ENCODE measurements around the gene CACNB2.

Gene CACNB2

DNA sequence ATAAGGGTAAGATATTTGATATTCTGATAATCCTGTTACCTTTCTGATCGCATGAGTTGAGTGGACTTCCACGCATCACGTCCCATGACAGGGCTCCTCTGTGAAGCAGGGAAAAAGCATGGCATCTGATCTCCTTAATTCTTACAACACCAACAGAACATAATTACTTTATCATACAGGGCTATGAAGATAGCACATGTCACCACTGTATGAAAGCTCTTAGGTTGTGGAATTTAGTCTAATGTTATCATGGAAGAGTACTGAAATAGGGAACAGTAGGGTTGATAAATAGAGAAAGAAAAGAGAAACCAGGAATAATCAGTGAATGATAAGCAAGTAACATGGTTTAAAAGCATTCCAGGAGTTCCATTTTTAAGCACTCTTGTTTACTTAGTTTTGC, 212.0 kb downstream of the CACNB2 start:
- no peak for DNase-seq

DNA sequence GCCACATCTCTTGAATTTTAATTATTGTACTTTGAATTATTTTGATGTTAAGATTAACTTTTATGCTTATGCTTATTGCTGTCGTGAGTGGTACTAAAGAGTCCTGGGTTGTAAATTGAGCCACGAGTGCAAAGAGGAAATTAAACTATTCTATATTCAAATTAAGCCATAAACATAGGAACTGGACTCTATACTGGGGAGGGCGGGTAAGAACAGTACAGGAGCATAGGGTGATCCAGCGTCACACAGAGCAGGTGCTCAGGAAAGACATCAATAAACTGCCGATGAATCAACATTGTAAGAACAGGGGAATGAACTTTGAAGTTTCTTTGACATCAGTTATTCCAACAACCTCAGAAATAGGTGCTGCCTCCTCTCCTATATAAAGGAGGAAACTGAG, 219.6 kb downstream of the CACNB2 start:
- DNase-seq, result no peak

DNA sequence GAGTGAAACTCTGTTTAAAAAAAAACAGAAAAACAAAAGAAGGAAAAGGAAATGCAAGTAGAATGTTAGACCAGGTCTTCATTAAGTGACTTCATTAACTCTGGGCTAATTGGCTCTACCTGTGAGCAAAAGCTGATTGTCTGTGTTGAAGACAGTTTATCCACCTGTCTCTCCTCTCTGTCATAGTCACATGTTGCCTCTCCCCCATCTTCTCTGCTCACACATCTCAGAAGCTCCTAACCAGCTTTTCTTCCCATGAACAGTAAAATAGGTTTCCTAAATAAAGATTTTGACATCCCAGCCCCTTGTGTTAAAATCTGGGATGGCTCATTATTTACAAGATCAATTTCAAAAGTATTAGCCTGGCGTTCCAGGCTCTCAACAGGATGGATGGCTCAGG, 222.7 kb downstream of the CACNB2 start:
- DNase-seq, result no peak

DNA sequence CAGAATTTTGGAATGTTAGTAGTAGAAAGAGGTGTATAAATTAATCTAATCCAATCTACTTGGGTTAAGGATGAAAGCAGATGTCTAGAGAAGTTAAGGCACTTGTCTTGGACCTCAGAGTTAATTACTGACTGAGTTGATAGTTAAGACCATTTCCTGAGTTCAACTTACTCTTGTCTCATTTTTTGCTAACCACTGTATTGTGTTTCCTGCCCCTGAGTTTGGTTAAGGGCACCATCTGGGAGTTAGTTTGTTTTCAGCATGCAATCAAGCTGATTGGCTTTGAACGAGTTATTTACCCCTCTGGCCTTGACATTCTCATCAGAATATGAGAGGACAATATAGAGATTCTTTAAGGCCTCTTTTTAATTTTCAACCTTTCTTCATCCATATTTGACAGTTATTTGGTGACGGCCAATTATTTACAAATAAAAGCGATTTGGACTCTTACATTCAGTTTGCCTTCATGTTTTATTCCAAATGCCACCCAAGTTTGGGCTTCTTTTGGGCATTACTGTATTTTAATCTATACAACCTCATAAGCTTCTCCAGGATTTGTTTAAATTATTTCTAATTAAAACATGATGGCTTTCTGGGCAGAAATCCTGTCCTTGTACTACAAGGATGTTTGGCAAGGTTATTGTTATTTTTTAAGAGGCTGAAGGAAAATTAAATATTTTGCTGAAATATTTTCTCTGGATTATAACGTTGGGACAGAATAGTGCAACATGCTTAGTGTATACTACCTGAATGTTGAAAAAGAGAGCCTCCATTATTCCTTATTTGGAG, 225.0 kb downstream of the CACNB2 start:
- no peak for DNase-seq

DNA sequence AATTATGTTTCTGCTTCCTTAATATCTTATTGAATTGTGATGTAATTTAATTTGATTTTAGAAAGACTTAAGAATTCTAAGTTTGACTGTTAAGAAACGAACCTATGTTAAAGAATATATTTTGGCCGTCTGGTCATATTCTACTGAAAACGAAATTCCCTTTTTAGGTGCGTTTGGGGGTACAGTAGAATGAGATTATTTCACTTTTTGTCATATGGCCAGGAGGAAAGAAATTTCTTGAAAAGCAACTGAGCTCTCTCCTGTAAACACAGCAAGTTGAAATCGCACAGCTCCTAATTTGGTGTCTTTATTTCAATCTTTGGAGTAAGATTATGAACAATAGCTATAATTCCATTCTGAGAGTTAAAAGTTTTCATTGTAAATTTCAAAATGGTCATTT, 227.6 kb downstream of the CACNB2 start:
- DNase-seq, result no peak

DNA sequence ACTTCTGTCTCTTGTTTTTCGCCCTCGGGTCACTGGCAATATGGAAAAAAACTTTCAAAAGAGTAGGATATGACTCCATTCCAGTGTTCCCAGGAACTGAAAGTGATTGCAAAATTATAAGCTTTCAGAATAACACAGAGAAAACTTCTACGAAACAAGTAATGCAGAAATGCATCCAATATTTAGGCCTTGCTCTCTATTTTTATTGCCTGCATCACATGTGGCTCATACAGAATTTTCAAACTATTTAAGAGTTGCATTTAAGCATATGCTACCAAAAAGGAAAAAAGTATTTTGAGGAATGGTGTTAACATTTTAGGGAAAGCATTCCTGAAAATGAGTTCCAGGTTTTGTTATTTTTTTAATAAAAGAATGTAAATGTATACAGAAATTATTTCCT, 228.0 kb downstream of the CACNB2 start:
- DNase-seq, result no peak

DNA sequence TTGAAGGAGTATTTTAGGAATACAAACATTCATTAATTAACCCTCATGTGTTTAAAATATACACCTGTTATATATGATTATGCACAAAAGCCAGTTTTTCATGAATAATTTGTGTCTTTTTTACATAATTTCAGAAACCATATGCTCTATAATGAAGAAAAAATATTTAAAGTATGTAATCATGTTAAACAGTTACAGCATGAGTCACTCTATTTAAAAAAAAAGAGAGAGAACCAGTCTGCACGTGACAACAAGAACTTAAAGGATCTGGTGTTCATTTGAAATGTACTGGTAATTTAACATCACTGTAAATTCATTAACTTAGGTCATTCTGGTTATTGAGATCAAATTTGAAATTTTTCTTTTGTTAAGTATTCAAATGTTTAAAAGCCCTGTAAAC, 228.5 kb downstream of the CACNB2 start:
- no peak for DNase-seq

DNA sequence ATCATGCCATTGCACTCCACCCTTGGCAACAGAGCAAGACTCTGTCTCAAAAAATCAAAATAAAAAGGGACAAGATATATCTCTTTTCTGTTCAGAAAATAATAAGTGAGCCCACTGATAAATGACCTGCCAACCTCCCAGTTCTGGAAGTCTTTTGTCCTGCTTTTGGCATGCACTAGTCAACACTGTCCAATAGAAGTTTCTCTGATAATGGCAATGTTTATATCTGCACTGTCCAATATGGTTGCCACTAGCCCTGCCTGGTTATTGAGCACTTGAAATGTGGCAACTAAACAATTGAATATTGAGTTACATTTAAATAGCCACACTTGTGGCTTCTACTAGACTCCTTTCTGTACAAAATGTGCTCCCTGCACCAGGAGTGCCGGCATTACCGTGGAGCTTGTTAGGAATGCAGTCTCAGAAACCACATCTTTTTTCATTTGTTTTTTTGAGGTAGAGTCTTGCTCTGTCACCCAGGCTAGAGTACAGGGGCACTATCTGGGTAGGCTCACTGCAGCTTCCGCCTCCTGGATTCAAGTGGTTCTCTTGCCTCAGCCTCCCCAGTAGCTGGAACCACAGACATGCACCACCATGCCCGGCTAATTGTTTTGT, 229.7 kb downstream of the CACNB2 start:
- no peak for DNase-seq

DNA sequence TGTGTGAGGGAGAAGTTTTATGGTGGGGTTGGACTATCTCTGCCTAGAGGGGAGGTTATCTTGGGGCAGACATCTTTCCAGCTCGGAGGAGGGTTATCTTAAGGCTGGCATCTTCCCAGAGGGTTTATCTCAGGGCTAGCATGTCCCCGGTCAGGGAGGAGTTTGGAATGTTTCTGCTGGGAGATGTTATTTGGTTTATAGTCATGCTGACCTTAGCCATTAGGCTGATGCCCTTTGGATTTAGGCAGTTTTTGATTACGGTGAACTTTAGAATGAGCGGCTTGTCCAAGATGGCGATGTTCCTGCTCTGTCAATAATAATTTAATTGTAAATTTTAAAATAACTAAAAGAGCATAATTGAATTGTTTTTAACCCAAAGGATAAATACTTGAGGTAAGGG, 236.4 kb downstream of the CACNB2 start:
- DNase-seq, result no peak

DNA sequence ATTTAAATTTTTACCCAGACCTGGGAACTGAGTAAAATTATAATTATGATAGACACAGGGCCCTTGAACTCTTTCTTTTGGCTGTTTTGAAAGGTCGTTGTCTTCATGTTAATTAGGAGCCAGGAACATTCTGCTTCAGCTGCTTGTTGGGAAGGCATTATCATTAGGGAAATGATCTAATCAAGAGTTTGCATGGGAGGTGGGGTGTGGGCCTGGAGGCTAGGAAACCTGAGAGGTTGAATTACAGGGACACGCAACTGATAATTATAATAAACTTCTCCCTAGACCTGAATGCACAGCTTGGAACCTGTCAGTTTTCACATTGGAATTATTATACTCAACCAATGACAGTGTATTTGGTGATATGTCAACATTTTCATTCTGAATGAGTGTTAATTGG, 237.7 kb downstream of the CACNB2 start:
- peak; percentile 64 for DNase-seq

DNA sequence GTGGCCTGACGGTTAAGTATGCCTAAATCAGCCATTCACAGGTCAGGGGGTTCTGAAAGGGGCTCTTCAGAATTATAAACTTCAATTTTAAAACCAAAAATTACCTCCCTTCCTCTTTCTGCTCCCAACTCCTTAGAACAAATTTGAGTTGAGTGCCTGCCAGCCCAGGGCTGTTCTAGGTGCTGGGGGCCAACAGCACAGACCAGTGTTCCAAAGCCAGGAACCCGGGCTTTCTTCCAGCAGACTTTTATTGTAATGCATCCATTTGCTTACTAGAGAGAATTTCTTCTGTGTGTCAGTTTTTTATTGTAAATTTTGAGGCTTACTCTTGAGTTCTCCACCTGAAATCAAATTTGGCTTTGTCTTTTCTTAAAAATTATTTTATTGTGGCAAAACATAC, 238.5 kb downstream of the CACNB2 start:
- no peak for DNase-seq

DNA sequence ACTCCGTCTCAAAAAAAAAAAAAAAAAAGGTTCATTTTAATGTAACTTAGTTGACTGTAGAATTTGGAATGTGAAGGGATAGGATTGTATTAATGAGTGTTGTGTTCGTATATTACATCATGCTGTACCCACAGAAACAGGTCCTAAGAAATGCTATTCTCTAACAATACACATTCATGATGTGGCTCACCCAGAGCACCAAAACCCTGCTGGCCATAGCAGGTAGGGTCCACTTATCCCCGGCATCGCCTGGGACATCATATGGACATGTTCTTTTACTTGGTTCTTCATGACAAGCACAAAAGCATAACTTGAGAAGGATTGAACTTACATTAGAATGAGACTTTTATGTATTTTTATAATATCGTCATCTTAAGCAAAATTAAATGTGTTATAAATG, 241.5 kb downstream of the CACNB2 start:
- DNase-seq, result no peak

DNA sequence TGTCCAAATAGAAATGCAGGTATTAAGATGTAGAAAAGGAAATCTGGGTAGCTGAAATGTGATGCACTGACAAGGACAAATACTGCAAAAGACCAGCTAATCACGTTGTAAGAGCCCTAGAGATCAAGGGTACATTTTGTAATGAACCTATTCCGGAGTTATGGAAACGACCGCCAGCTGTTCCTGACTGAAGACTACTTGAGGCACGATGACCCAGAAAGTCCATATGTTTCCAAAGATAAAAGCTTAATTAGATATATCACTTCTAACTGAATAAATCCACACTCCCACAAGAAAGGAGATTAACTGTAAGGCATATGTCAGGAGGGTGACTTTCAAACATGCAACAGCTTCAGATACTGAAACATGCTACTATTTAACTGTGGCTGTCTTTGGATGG, 257.7 kb downstream of the CACNB2 start:
- DNase-seq, result no peak

DNA sequence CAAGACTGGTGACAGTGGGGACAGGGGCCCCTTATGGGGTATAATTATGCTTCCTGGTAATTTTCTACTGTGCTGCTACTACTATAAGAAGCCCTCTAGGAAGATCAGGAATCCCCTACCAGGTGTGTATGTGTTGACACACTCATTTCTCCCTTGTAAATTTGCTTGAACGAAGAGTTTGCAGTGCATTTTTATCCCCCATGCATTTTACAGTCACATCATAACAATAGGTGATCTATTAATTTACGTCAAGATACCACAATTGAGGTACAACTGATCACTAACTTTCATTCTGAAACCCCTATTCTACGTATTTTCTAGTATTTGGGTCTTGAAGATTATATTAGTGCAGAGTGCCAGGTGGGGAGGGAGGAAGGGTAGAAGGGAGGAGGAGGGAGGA, 258.9 kb downstream of the CACNB2 start:
- no peak for DNase-seq

DNA sequence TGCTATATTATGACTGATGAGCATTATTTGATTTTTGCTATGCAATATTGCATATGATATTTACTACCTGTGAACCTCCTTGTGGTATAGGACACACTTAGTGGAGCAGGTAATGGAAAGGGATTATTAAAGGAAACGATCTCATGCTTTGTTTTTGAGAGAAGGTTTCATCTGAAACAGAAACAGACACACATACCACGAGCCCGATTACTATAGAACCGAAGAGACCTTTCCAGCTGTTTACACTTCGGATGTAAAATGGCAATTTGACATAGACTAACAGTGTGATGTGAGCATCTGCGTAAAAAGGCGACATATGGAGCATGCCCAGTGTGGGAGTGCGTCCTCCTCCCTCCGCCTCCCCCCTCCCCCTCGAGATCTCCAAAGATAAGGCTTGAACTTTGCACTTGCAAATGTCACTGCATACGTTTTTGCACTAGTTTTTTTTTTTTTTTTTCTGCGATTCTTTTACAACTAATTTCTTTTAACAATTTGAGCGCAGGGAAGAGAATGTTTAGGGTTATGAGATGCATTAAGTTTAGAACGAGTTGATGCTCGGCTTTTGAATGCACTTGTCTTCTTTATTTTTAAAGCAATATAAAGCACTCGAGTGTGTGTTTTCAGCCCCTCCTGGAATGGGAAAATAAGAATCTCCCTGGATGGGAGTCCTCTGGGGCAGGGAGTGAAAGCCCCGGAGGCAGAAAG, 260.1 kb downstream of the CACNB2 start:
- no peak for DNase-seq

DNA sequence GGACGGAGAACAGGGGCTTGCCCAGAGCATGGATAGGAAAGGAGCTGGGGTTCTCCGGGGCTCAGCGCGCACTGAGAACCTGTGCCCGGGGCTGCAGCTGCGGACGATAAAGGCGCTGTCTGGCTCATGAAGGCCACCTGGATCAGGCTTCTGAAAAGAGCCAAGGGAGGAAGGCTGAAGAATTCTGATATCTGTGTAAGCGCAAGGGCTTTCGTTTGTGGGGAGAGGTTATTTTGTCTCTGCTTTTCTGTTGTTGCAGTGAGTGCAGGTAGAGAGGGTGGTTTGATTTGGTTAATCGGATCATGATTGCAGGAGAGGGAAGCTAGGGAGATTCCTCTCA, 260.7 kb downstream of the CACNB2 start:
- DNase-seq, result no peak

DNA sequence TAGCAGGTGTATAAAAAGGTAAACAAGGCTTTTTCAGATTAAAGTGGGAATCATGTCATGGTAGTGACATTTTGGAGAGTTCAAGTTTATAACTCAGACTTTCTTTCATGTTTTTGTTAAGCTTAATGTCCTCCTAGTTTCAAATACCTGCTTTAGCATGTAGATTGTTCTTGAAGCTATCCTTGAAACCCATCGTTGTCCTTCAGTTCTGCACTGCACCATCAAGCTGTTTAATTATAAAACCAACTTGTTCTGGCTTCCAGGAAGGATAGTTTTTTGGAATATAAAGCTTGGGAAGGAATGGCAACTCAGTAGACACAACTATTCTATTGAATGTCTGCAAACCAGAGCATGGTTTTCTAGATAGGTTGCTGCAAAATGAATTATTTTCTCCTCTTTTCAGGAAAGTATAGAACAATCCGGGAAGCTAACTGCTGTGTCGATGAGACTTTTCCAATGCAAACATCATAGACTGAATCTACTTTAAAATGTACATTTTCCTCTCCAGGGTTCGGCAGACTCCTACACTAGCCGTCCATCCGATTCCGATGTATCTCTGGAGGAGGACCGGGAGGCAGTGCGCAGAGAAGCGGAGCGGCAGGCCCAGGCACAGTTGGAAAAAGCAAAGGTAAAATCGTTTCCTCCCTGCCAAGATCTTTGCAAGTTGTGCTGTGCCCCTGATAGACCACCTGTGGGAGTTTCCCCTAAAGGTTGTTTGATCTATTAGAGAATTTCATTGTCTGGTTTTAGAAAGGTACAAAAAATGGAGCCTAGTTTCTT, 261.4 kb downstream of the CACNB2 start:
- DNase-seq, result no peak

DNA sequence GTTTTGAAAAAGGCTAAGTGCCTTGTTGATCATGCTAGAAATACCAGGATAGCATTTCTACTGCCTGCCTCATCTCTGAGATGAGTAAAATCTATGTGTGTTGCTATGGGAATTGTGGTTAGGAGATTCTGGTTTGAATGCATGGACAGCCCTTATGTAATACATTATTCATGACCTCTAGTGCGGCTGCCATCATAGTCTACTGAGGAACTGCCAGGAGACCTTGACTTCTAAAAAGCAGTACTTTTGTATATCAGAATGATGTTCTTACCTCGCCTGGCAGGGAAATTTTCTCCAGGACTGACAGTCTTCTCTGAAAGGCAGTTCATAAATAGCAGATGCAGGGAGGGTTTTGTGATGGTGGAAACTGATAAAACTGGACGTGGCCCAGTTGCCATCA, 262.6 kb downstream of the CACNB2 start:
- no peak for DNase-seq

DNA sequence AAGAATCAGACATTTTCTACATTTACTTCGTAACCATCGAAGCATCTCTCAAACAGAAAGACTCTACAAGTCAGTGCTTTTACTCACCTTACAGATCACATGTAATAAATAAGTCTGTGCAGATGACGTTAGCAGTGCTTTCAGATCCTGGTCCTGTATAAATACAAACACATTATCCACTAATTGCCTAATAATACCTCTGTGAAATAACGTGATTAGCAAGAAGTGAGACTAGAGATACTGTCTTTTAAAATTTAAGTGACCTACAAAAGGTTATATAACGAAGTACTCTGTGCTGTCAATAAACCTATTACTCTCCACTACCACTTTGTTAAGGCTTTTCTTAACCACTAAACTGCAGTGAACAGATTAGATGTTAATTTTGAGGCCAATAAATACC, 264.3 kb downstream of the CACNB2 start:
- DNase-seq, result no peak

DNA sequence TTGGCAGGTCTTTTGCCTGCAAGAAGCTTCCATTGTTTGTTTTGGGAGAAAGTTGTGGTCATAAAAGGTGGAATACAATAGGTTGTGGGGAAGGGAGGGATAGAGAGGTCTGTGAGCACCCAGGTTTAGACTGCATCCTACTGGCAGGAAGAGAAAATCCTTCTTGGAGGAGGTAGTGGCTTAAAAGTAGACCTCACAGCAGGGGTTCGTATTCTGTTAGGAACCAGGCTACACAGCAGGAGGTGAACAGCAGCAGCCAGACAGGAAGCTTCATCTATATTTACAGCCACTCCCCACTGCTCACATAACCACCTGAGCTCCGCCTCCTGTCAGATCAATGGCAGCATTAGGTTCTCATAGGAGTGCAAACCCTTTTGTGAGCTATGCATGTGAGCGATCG, 265.9 kb downstream of the CACNB2 start:
- no peak for DNase-seq

DNA sequence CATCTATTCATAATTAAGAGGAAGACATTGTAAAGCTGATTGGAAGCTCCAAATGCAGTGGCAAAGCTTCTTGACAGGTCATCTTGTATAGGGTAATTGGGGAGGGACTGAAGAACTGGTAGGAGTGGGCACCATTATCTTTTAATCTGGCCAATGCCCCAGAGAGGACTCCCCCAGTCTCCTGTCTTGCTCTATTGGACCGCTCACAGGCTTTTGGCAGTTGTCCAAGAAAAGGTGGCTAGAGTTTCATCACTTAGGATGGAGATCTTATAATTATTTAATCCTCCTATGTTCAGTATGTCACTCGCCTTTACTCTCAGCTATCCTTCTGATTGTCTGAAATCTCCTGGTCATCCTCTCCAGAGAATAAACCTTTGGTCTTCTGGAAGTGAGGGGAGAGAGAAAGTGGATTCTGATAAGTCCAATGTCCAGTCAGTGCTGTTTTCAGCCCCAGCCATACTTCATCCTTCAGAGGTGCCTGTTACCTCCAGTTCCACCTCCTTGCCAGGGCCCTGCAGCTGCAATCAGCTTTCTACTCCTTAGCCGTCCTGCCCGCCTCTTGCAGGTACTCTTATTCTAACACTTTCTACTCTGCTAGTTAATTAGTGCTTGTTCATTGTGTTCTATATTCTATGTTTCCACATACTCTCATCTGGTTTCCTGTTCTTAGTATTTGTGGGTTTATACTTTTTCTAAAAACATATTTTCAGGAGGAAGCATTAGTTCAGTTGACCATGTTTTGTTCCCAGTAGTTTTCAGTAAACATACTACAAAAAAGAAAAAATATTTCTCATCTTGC, 269.6 kb downstream of the CACNB2 start:
- no peak for DNase-seq

DNA sequence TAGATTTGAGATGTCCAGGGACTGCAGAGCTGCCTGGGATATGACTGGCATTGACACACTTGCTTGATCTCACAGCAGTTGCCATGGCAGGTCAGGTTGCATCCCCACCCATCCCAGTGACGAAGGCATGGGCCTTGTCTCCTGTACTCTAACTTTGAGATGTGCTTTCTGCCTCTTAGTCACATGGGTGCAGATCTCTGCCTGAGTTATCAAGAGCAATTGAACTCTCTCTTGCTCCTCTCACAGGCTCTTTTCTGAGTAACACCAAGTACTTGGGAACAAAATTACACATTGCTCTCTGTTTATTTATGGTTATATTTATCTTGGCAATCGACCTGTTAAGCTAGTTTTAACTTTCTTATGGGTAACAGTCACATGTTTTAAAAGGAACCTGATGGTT, 273.8 kb downstream of the CACNB2 start:
- no peak for DNase-seq

All from COR-L47 (cell line).